ENCODE measurements around the gene ACY1. TPM values are rescaled to one million over a fixed set of nuclear protein-coding genes. Genes with fewer than 3 reads are reported as not detected.

Gene ACY1
- total and polyA plus RNA-seq, 4 donors = 69.5 to 274 (median 238) TPM

DNA sequence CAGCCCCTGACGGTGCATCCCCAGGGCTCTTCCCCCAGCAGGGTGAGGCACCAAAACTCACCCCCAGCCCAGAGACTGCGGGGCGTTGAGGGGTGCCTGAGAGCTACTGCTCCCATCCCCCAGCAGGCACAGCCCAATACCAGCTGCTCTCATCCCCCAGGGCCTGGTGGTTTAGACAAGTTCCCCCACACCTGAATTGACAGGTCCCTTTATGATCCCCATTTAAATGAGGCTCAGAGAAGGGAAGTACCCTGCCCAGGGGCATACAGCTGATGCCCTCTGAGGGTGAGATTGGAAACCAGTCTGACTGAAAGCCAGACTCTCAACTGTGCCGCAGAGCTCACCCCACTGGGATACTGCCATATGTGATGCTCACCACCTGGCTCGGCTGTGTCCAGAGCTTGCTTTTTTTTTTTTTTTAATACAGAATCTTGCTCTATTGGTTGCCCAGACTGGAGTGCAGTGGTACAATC, 52.9 kb downstream of the ACY1 start (continued):
- no peak for TF ChIP-seq RAD21 (IDR thresholded peaks at IDR 0.05)
- no peak for TF ChIP-seq FOXA2 (IDR thresholded peaks at IDR 0.05)

DNA sequence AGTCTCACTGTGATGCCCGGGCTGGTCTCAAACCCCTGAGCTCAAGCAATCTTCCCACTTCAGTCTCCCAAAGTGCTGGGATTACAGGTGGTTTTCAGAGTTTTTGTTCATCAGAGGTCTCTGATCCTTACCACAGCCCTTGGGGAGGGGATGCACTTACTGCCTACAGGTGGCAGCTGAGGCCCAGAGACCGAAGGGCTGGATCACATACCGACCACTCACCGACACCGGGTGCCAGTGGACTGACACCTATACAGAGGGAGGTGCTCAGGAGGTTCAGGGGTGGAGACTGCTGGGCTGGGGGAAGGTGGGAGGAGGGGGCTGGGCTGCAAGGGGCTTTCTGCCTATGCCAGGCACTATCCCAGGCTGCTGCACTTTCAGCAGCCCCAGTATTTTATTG, 53.5 kb downstream of the ACY1 start:
- Histone ChIP-seq H3K9me3 (ENCODE audit: control insufficient read depth in 4 of 4, low read length in 3 of 4) (no peaks in the 10 kb centered on the region), H3K36me3 (ENCODE audit: control insufficient read depth in 4 of 4, insufficient read depth in 3 of 4, low read depth in 1 of 4, low read length in 3 of 4) (no peaks in the 10 kb centered on the region), H3K27ac (ENCODE audit: low read depth in 1 of 2, low read length in 2 of 2) (no peak overlapping the region), H3K4me1 (ENCODE audit: control insufficient read depth in 4 of 4, insufficient read depth in 4 of 4, low read length in 3 of 4) (peaks cover 0 to 11% (median 4%) of the 10 kb centered on the region in 4 donors), H3K4me3 (ENCODE audit: low read depth in 1 of 3, low read length in 3 of 3) (no peak overlapping the region), H3K9ac (ENCODE audit: low read depth in 1 of 2, low read length in 2 of 2) (no peak overlapping the region), H3K27me3 (ENCODE audit: control insufficient read depth in 4 of 4, insufficient read depth in 4 of 4, low read length in 3 of 4) (no peaks in the 10 kb centered on the region)
- WGBS = 75% methylated on average over 5 of the region's 5 CpGs
- DNase-seq (ENCODE audit: low spot score) = no peak
- TF ChIP-seq GABPA (IDR thresholded peaks at IDR 0.05 in 1 of 2, conservative IDR thresholded peaks at IDR 0.05 in 1 of 2) (no peak), RAD21 (IDR thresholded peaks at IDR 0.05) (no peak), NR2F2 (IDR thresholded peaks at IDR 0.05) (no peak), YY1 (IDR thresholded peaks at IDR 0.05) (no peak), FOXA2 (IDR thresholded peaks at IDR 0.05) (no peak), JUND (IDR thresholded peaks at IDR 0.05) (no peak), HNF4A (conservative IDR thresholded peaks at IDR 0.05) (no peak), TAF1 (conservative IDR thresholded peaks at IDR 0.05) (no peak), FOXA1 (IDR thresholded peaks at IDR 0.05) (no peak), HNF4G (IDR thresholded peaks at IDR 0.05) (no peak), EGR1 (IDR thresholded peaks at IDR 0.05; ENCODE audit: low read depth in 2 of 2) (no peak), RXRA (IDR thresholded peaks at IDR 0.05) (no peak), SP1 (IDR thresholded peaks at IDR 0.05) (no peak)
- TF ChIP-seq, protein P1, sequence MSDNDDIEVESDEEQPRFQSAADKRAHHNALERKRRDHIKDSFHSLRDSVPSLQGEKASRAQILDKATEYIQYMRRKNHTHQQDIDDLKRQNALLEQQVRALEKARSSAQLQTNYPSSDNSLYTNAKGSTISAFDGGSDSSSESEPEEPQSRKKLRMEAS (IDR thresholded peaks at IDR 0.05) = no peak
- TF ChIP-seq, protein P2, sequence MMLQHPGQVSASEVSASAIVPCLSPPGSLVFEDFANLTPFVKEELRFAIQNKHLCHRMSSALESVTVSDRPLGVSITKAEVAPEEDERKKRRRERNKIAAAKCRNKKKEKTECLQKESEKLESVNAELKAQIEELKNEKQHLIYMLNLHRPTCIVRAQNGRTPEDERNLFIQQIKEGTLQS (IDR thresholded peaks at IDR 0.05) = no peak
- TF ChIP-seq, protein P3, sequence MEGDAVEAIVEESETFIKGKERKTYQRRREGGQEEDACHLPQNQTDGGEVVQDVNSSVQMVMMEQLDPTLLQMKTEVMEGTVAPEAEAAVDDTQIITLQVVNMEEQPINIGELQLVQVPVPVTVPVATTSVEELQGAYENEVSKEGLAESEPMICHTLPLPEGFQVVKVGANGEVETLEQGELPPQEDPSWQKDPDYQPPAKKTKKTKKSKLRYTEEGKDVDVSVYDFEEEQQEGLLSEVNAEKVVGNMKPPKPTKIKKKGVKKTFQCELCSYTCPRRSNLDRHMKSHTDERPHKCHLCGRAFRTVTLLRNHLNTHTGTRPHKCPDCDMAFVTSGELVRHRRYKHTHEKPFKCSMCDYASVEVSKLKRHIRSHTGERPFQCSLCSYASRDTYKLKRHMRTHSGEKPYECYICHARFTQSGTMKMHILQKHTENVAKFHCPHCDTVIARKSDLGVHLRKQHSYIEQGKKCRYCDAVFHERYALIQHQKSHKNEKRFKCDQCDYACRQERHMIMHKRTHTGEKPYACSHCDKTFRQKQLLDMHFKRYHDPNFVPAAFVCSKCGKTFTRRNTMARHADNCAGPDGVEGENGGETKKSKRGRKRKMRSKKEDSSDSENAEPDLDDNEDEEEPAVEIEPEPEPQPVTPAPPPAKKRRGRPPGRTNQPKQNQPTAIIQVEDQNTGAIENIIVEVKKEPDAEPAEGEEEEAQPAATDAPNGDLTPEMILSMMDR (IDR thresholded peaks at IDR 0.05; ENCODE audit: low read depth, low read length, missing input control) = no peak
- TF ChIP-seq, protein P4, sequence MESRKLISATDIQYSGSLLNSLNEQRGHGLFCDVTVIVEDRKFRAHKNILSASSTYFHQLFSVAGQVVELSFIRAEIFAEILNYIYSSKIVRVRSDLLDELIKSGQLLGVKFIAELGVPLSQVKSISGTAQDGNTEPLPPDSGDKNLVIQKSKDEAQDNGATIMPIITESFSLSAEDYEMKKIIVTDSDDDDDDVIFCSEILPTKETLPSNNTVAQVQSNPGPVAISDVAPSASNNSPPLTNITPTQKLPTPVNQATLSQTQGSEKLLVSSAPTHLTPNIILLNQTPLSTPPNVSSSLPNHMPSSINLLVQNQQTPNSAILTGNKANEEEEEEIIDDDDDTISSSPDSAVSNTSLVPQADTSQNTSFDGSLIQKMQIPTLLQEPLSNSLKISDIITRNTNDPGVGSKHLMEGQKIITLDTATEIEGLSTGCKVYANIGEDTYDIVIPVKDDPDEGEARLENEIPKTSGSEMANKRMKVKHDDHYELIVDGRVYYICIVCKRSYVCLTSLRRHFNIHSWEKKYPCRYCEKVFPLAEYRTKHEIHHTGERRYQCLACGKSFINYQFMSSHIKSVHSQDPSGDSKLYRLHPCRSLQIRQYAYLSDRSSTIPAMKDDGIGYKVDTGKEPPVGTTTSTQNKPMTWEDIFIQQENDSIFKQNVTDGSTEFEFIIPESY (IDR thresholded peaks at IDR 0.05) = no peak
- TF ChIP-seq, protein P5, sequence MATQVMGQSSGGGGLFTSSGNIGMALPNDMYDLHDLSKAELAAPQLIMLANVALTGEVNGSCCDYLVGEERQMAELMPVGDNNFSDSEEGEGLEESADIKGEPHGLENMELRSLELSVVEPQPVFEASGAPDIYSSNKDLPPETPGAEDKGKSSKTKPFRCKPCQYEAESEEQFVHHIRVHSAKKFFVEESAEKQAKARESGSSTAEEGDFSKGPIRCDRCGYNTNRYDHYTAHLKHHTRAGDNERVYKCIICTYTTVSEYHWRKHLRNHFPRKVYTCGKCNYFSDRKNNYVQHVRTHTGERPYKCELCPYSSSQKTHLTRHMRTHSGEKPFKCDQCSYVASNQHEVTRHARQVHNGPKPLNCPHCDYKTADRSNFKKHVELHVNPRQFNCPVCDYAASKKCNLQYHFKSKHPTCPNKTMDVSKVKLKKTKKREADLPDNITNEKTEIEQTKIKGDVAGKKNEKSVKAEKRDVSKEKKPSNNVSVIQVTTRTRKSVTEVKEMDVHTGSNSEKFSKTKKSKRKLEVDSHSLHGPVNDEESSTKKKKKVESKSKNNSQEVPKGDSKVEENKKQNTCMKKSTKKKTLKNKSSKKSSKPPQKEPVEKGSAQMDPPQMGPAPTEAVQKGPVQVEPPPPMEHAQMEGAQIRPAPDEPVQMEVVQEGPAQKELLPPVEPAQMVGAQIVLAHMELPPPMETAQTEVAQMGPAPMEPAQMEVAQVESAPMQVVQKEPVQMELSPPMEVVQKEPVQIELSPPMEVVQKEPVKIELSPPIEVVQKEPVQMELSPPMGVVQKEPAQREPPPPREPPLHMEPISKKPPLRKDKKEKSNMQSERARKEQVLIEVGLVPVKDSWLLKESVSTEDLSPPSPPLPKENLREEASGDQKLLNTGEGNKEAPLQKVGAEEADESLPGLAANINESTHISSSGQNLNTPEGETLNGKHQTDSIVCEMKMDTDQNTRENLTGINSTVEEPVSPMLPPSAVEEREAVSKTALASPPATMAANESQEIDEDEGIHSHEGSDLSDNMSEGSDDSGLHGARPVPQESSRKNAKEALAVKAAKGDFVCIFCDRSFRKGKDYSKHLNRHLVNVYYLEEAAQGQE (IDR thresholded peaks at IDR 0.05) = no peak
